Stomach smooth muscle (tissue), 2 donors: ENCODE measurements around the gene SPHKAP.

Experiments
- H3K27ac ChIP-seq: one replicate; pipeline ENCODE4 v1.7.0; 2013; ENCODE audit warnings: mild to moderate bottlenecking, low read length, inconsistent platforms
- H3K27me3 ChIP-seq, 2 donors: one replicate each; pipeline ENCODE4 v1.7.0; 2013; ENCODE audit warnings: low read length in 2 of 2; ENCODE audit not compliant: insufficient read depth in 2 of 2, control insufficient read depth in 1 of 2
- H3K36me3 ChIP-seq, 2 donors: one replicate each; pipeline ENCODE4 v1.7.0; 2013; ENCODE audit warnings: low read length in 2 of 2; ENCODE audit not compliant: control insufficient read depth in 2 of 2, insufficient read depth in 2 of 2
- H3K4me1 ChIP-seq: one replicate; pipeline ENCODE4 v1.7.0; 2013; ENCODE audit warnings: low read length; ENCODE audit not compliant: control insufficient read depth, insufficient read depth
- H3K4me3 ChIP-seq, 2 donors: one replicate each; pipeline ENCODE4 v1.7.0; 2013; ENCODE audit warnings: low read length in 2 of 2
- H3K9ac ChIP-seq, 2 donors: one replicate each; pipeline ENCODE4 v1.7.0; 2013; ENCODE audit warnings: low read length in 2 of 2, mild to moderate bottlenecking in 1 of 2
- H3K9me3 ChIP-seq, 2 donors: one replicate each; pipeline ENCODE4 v1.7.0; 2013; ENCODE audit warnings: low read length in 2 of 2; ENCODE audit not compliant: control insufficient read depth in 2 of 2
- donor health status: healthy.
- donor health status: Pancreatic carcinoma.

SPHKAP gene

DNA sequence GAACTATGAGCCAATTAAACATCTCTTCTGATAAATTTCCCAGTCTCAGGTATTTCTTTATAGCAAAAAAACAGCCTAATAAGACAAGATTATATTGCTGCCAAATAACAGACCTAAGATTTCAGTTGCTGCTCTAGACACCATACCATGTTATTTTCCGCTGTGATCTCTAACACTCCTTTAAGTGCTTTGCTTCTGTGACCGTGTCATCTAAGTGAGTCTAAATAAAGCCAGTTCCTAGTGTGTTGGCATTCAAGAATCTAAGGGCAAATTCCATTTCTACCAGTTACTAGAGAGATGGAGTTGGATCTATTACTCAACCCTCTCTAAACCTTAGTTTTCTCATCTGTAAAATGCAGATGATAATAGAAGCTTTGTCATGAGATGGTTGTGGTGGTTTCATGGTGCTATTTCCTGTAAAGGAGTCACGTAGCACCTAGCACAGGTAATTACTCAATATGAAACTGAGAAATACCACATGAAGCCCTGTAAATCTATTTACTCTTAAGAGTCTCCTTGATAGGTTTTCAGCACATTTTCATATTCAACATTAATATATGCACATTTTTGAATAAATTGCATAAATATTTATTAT is 40.5 kb downstream of the SPHKAP start:
- H3K27me3 ChIP-seq: no peaks in the 10 kb centered on the region
- no peak overlapping the region for H3K27ac ChIP-seq
- H3K9ac ChIP-seq: no peak overlapping the region
- H3K4me1 ChIP-seq: no peaks in the 10 kb centered on the region
- peaks cover 0 to 3% of the 10 kb centered on the region in 2 donors for H3K9me3 ChIP-seq
- H3K4me3 ChIP-seq: no peak overlapping the region
- H3K36me3 ChIP-seq: no peaks in the 10 kb centered on the region

DNA sequence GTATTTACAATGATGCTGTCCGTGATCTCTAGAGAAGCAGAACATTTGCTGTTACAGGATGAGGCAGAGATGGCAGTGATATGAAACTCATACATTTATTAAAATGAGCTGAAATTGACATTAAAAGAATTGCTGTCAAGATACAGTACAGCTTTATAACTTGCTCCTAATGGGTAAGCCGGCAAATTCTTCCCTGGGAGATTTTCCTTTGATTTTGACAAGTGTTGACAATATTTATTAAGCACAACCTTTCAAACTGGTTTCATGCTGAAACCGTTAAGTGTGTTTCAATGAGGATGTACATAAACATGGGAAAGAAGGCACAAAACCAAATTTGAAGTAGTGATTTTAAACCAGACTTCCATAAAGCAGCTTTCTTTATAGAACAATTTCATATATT is 45.5 kb downstream of the SPHKAP start:
- Histone ChIP-seq H3K9ac (no peak overlapping the region), H3K4me1 (no peaks in the 10 kb centered on the region), H3K36me3 (no peaks in the 10 kb centered on the region), H3K27me3 (no peaks in the 10 kb centered on the region), H3K4me3 (no peak overlapping the region), H3K9me3 (peaks cover 0 to 3% of the 10 kb centered on the region in 2 donors), H3K27ac (no peak overlapping the region)

DNA sequence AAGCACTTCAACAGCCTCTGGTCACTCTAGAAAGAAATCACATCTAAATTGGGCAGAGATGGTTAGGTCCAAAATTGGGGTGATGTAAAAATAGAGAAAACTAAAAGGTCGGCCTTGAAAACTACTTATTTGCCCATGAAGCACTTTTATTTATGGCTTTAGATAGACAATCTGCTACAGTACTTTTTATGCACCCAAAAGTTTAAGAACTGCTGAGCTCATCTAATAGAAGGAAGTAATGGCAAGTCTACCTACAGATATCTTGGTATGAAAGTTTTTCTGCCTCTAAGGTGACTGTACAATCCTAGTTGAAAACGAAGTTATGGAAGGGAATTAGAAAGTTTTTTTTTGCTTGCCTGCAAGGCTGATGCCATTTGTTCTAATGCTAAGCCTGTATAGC is 46.2 kb downstream of the SPHKAP start:
- no peak overlapping the region for H3K9ac ChIP-seq
- H3K27me3 ChIP-seq: no peaks in the 10 kb centered on the region

DNA sequence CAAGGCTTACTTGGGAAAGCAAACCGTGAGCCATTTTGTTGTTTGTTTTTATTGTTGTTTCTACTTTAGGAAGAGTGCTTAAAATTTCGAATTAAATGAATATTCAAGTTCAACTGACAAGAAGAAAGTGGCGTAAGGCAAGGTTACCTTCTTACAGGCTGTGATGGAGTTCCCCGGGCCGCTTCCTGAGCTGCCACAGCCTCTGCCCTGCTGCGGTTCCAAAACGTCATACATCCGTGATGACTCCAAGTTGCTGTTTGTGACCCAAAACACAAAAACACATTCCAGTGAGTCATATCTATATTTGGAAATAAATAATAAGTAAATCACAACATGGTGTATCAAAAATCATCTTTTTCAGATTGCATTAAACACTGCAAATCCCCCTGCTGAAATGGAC is 49.7 kb downstream of the SPHKAP start:
- no peaks in the 10 kb centered on the region for H3K36me3 ChIP-seq
- no peaks in the 10 kb centered on the region for H3K27me3 ChIP-seq
- H3K4me1 ChIP-seq: no peaks in the 10 kb centered on the region
- H3K4me3 ChIP-seq: no peak overlapping the region
- H3K27ac ChIP-seq: no peak overlapping the region
- no peaks in the 10 kb centered on the region for H3K9me3 ChIP-seq
- H3K9ac ChIP-seq: no peak overlapping the region

More for the DNA sequence above, 46.2 kb downstream of the SPHKAP start:
- H3K4me1 ChIP-seq: no peaks in the 10 kb centered on the region
- H3K36me3 ChIP-seq: no peaks in the 10 kb centered on the region
- H3K27ac ChIP-seq: no peak overlapping the region
- H3K4me3 ChIP-seq: no peak overlapping the region
- no peaks in the 10 kb centered on the region for H3K9me3 ChIP-seq

DNA sequence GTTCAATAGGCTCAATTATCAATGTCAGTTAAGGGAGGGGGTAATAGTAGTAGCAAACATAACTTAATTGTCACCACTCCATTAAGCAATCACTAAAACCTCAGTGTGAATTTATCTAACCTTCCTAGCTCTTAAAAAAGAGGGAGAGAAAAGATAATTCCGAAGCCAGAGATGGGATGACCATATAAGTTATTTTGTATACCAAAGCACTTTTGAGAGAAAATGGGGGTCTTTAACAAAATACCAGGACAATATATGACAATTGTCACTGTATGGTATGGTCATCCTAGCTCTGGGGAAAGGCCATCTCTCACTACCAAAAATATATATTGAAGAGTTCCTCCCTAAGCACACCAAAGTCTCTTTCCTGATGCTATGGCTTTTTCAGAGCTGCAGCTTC is 55.1 kb downstream of the SPHKAP start:
- H3K9ac ChIP-seq: no peak overlapping the region
- H3K36me3 ChIP-seq: no peaks in the 10 kb centered on the region
- no peaks in the 10 kb centered on the region for H3K27me3 ChIP-seq
- H3K4me3 ChIP-seq: no peak overlapping the region
- H3K9me3 ChIP-seq: no peaks in the 10 kb centered on the region
- no peak overlapping the region for H3K27ac ChIP-seq
- H3K4me1 ChIP-seq: no peaks in the 10 kb centered on the region

DNA sequence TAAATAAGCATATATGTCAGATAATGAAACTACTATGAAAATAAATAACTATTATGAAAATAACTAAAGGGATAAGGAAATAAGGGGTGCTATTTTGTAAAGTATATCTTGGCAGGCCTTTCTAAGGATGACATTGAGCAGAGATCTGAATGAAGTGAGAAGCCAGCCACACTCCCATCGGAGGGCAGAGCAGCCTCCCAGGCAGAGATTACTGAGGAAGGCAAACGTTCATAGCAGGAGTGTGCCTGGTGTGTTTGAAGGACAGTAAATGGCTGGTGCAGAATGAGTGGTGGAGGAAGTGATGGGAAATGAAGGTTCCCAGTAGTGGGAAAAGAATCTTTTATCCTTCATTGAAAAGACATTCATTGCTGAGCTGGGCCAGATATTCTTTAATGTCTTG is 62.5 kb downstream of the SPHKAP start:
- Histone ChIP-seq H3K36me3 (no peaks in the 10 kb centered on the region), H3K27ac (no peak overlapping the region), H3K4me1 (no peaks in the 10 kb centered on the region), H3K4me3 (no peak overlapping the region), H3K9me3 (no peaks in the 10 kb centered on the region), H3K27me3 (no peaks in the 10 kb centered on the region), H3K9ac (no peak overlapping the region)

DNA sequence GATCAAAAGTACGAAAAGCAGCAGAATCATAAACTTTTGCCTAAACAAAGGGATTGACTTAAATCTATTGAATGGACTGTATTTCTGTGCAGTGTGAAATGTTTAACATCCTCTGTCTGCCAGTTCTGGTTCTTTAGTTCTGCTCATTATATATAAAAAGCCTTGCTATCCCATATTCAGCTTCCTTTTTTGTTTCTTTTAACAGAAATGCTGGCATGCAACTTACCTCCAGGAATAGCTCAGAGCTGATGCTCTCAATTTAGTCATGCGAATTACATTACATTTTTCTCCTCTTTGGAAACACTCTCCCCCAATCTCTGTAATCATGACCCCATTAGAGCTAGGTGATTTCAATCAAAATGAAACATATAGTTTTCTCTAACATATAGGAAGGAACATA is 73.6 kb downstream of the SPHKAP start:
- H3K27me3 ChIP-seq: no peaks in the 10 kb centered on the region
- no peaks in the 10 kb centered on the region for H3K9me3 ChIP-seq
- H3K4me1 ChIP-seq: no peaks in the 10 kb centered on the region
- H3K27ac ChIP-seq: no peak overlapping the region
- no peak overlapping the region for H3K4me3 ChIP-seq
- H3K9ac ChIP-seq: no peak overlapping the region
- no peaks in the 10 kb centered on the region for H3K36me3 ChIP-seq

DNA sequence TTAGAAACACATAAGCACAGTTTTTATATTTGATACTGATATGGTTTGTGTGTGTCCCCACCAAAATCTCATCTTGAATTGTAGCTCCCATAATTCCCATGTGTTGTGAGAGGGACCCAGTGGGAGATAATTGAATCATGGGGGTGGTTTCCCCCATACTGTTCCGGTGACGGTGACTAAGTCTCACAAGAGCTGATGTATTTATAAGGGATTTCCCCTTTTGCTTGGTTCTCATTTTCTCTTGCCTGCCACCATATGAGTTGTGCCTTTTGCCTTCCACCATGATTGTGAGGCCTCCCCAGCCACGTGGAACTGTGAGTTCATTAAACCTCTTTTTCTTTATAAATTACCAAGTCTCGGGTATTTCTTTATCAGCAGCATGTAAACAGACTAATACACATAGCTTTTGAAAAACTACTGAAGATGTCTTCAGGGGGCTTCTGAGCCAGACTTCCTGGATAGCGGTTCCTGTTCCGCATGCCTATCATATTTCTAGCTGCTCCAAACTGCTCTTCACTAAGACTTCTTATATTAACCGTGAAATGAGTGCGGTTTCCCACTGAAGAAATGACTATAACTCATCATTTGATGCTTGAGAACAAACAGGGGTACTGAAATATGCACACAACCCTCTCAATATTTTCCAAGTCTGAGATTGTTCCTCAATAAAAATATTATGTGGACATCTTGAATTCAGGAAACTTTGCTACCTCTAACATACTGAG is 75.8 kb downstream of the SPHKAP start:
- no peaks in the 10 kb centered on the region for H3K27me3 ChIP-seq
- no peaks in the 10 kb centered on the region for H3K9me3 ChIP-seq
- H3K4me3 ChIP-seq: no peak overlapping the region

DNA sequence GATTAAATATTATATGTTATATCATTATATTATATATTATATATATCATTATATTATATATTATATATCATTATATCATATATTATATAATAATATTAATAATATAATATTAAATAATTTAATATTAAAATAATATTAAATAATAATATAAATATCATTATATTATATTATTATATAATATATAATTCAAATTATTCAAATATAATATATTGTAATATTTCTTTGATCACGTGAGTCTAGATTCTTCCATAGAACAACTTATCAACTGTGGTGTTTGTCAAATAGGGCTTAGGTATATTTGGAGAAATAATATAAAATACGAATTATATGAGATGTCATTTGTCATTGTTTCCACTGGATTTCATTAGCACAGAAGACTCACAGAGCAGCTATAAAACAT is 77.3 kb downstream of the SPHKAP start:
- no peak overlapping the region for H3K27ac ChIP-seq
- no peak overlapping the region for H3K9ac ChIP-seq
- no peaks in the 10 kb centered on the region for H3K36me3 ChIP-seq
- no peaks in the 10 kb centered on the region for H3K4me1 ChIP-seq
- H3K27me3 ChIP-seq: no peaks in the 10 kb centered on the region
- H3K4me3 ChIP-seq: no peak overlapping the region
- no peaks in the 10 kb centered on the region for H3K9me3 ChIP-seq

More for the DNA sequence above, 75.8 kb downstream of the SPHKAP start:
- Histone ChIP-seq H3K36me3 (no peaks in the 10 kb centered on the region), H3K27ac (no peak overlapping the region), H3K4me1 (no peaks in the 10 kb centered on the region), H3K9ac (no peak overlapping the region)

DNA sequence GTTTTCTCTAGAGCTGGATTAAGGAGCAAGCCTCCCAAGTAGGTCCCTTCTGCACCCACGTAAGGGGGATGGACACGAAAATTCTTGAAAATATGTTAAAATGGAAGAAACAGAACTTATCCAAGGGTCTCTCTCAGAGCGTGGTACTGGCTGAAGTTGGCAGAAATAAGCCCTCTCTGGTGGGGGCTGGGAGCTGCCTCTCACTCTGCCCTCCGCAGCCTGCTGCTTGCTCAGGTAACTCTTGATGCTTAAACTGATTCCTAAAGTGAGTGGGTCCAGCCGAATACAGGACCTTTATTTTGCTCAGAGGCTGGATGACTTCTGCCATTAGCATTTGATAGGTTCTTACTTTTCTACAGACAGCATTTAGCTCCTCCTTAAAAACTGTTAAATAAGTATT is 78.1 kb downstream of the SPHKAP start:
- no peaks in the 10 kb centered on the region for H3K9me3 ChIP-seq
- no peaks in the 10 kb centered on the region for H3K4me1 ChIP-seq
- H3K27ac ChIP-seq: no peak overlapping the region
- H3K36me3 ChIP-seq: no peaks in the 10 kb centered on the region
- no peaks in the 10 kb centered on the region for H3K27me3 ChIP-seq
- H3K4me3 ChIP-seq: no peak overlapping the region
- H3K9ac ChIP-seq: no peak overlapping the region

DNA sequence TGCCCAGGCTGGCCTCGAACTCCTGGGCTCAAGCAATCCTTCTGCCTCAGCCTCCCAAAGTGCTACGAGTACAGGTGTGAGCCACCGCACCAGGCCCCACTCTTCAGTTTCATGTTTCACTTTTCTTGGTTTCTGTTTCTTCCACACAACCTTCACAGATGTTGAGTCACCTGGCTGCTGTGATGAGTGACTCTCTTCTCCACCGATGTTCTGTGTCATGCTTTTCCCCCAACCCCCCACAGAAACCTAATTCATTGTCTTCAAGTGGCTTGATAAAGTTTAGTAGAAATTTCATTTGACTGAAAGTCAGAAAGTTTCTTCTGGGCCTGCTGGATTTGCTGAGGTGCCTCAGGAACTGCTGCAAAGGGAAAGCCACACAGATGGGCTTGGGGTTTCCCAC is 78.5 kb downstream of the SPHKAP start:
- Histone ChIP-seq H3K36me3 (no peaks in the 10 kb centered on the region), H3K9me3 (no peaks in the 10 kb centered on the region), H3K27ac (no peak overlapping the region), H3K27me3 (no peaks in the 10 kb centered on the region), H3K4me3 (no peak overlapping the region), H3K4me1 (no peaks in the 10 kb centered on the region), H3K9ac (no peak overlapping the region)
